Activated T-cell treated with anti-CD3 and anti-CD28 coated beads, Interleukin-2, amount 50 U/mL, for 24 hours (primary cell): ENCODE data around the gene NCLN.
"Not testable (repeated sequence)": the region's sequence is repeated elsewhere in the genome, so short reads cannot be mapped to it uniquely, and the experiment has no call there.

ENCODE experiments used
- DNase-seq: peaks from one replicate; pipeline ENCODE4 v3.0.0-alpha.2; 2020
- H3K27ac Mint-ChIP-seq: 2 replicates; pipeline ENCODE4 v1.8.0; 2020; ENCODE audit warnings: mild to moderate bottlenecking, mixed read lengths
- H3K27me3 Mint-ChIP-seq: 2 replicates; pipeline ENCODE4 v1.8.0; 2020; ENCODE audit warnings: mixed read lengths
- H3K36me3 Mint-ChIP-seq: 2 replicates; pipeline ENCODE4 v1.8.0; 2020; ENCODE audit warnings: low read depth, mixed read lengths
- H3K4me1 Mint-ChIP-seq: 2 replicates; pipeline ENCODE4 v1.8.0; 2020; ENCODE audit warnings: low read depth, mixed read lengths
- H3K4me3 Mint-ChIP-seq: 2 replicates; pipeline ENCODE4 v1.8.0; 2020; ENCODE audit warnings: mild to moderate bottlenecking, moderate library complexity, mixed read lengths
- H3K9me3 Mint-ChIP-seq: 2 replicates; pipeline ENCODE4 v1.8.0; 2020; ENCODE audit warnings: mixed read lengths

NCLN gene

DNA sequence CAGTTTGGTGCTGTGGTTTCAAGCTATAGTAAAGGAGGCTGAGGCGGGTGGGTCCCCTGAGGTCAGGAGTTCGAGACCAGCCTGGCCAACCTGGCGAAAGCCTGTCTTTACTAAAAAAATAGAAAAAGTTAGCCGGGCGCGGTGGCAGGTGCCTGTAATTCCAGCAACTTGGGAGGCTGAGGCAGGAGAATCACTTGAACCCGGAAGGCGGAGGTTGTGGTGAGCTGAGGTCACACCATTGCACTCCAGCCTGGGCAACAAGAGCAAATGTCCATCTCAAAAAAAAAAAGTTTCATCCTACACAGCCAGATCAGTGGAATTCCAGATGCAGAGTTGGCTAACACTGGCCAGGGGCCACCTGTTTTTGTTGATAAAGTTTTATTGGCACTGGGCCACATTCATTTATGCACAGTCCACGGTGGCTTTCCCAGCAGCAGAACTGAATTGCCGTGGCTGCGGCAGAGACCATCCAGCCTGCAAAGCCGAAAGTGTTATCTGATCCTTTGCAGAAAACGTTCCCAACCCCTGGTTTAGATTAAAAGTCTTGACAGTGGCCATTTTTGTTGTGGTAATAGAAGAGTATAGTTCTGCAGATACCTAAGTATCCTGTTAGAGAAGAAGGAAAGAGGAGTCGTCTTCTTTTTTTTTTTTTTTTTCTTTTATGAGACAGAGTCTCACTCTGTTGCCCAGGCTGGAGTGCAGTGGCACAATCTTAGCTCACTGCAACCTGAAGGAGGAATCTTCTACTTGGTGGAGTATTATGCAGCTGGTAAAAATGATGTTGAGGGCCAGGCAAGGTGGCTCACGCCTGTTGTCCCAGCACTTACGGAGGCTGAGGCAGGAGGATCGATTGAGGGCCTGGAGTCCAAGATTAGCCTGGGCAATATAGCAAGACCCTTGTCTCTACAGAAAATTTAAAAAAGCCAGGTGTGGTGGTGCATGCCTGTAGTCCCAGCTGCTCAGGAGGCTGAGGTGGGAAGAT is 8.7 kb downstream of the NCLN start:
- Mint-ChIP-seq H3K4me3 (no peak overlapping the region), H3K4me1 (peaks cover 6% of the 10 kb centered on the region), H3K36me3 (peaks cover 68% of the 10 kb centered on the region), H3K27me3 (no peaks in the 10 kb centered on the region), H3K27ac (no peak overlapping the region), H3K9me3 (no peaks in the 10 kb centered on the region)
- DNase-seq = no peak

DNA sequence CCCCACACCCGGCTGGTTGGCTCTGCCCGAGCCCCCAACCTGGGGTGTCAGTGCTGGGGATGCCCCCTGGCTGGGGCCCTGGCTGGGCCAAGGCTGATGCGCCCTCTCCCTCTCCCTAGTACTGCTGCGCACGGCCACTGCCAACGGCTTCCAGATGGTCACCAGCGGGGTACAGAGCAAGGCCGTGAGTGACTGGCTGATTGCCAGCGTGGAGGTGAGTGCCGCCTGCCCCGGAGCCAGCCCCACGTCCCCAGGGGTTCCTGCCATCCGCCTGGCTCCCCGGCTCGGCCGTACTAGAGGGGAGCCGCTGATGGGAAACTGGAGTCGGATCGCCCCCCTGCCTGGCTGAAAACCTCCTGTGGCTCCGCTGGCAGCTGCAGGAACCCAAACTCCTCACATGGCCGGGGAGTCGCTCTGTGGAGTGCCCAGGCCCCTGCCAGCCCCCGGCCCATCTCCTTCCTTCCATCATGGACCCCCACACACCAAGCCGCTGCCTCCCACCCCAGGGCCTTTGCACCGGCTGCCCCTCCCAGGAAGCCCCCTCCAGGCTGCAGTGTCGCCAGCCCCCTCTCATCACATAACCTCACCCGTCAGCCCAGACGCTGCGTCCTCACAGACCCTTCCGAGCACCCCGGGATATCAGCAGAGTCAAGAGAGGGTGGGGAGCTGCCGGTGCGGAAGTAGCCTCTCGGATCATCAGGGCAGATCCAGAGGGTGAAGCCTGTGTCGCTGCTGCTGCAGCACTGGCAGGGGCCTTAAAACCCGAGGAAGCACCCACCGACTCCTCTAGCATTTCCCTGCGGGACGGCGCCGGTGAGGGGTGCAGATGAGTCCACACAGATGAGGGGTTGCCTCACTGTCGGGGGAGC is 10.6 kb downstream of the NCLN start:
- H3K4me1 Mint-ChIP-seq = no peaks in the 10 kb centered on the region
- H3K36me3 Mint-ChIP-seq = peaks cover 72% of the 10 kb centered on the region
- H3K27ac Mint-ChIP-seq = no peak overlapping the region
- H3K9me3 Mint-ChIP-seq = no peaks in the 10 kb centered on the region
- no peaks in the 10 kb centered on the region for H3K27me3 Mint-ChIP-seq
- no peak for DNase-seq
- no peak overlapping the region for H3K4me3 Mint-ChIP-seq

DNA sequence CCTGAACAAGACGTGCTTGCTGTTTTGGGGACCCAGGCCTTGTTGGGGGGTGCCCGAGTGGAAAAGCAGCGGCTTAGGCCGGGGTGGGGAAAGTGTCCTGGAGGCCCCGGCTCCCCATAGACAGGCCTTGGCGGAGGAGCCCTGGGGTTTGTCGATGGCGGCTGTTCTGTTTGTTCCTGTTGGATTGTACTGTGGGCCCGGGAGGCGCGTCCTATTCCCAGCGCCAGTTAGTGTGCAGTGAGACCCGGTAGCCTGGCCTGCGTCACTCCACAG is 11.1 kb downstream of the NCLN start:
- H3K4me1 Mint-ChIP-seq = no peaks in the 10 kb centered on the region
- peaks cover 70% of the 10 kb centered on the region for H3K36me3 Mint-ChIP-seq
- no peak for DNase-seq
- H3K4me3 Mint-ChIP-seq = no peak overlapping the region
- no peaks in the 10 kb centered on the region for H3K27me3 Mint-ChIP-seq
- no peaks in the 10 kb centered on the region for H3K9me3 Mint-ChIP-seq
- no peak overlapping the region for H3K27ac Mint-ChIP-seq

- Mint-ChIP-seq H3K27ac (no peak overlapping the region), H3K9me3 (no peaks in the 10 kb centered on the region), H3K4me3 (no peak overlapping the region), H3K4me1 (no peaks in the 10 kb centered on the region), H3K27me3 (no peaks in the 10 kb centered on the region), H3K36me3 (peaks cover 73% of the 10 kb centered on the region)
- DNase-seq = no peak
Observed at GRCh38 chr19:3198901-3199700, 13.4 kb downstream of the NCLN start.

DNA sequence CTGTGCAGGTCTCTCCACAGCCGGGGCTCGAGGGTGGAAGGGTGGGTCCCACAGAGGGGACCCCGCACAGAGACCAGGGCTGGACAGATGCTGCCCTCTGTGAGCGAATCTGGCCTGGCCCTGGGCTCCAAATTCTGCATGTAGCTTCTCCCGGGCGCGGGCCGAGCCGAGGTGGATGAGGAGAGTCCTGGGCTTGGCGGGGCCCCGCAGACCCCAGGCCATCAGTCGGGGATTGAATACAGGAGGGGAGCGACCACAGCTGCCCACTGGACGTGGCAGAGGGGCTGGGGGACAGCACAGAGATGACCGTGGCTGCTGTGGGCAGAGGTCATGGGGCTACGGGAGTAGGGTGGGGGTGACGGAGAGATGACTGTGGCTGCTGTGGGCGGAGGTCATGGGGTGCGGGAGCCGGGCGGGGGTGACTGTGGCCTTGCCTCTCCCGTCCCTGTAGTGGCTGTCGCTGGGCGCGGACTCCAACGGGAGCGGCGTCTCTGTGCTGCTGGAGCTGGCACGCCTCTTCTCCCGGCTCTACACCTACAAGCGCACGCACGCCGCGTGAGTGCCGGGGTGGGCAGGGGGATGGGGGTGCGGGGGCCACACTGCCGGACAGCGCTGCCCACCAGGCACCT is 15.5 kb downstream of the NCLN start:
- no peak overlapping the region for H3K27ac Mint-ChIP-seq
- no peaks in the 10 kb centered on the region for H3K27me3 Mint-ChIP-seq
- H3K9me3 Mint-ChIP-seq = no peaks in the 10 kb centered on the region
- H3K36me3 Mint-ChIP-seq = peaks cover 69% of the 10 kb centered on the region
- DNase-seq = no peak
- H3K4me3 Mint-ChIP-seq = no peak overlapping the region
- no peaks in the 10 kb centered on the region for H3K4me1 Mint-ChIP-seq

DNA sequence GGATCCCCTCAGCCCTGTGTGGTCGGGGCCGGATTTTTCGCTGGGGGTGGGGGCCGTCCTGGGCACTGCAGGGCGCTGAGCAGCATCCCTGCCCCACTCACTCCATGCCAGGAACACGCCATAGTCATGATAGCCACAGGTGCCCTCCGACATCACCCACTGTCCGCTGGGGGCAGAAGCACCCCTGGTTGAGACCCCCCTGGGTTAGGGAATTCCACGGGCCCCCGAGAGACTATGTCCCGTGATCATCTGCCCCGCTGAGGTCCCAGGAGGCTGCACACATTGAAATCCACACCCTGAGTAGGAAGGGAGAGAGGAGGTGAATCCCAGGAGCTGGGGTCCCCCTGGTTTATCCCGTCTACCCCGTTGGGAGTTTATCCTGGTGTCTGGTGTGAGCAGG is 16.2 kb downstream of the NCLN start:
- Mint-ChIP-seq H3K27ac (no peak overlapping the region), H3K4me3 (no peak overlapping the region), H3K4me1 (no peaks in the 10 kb centered on the region), H3K27me3 (no peaks in the 10 kb centered on the region), H3K9me3 (no peaks in the 10 kb centered on the region), H3K36me3 (peaks cover 67% of the 10 kb centered on the region)
- no peak for DNase-seq

GRCh38 chr19:3202346-3202745 is 16.6 kb downstream of the NCLN start:
- Mint-ChIP-seq H3K36me3 (peaks cover 65% of the 10 kb centered on the region), H3K4me1 (no peaks in the 10 kb centered on the region), H3K4me3 (no peak overlapping the region), H3K9me3 (no peaks in the 10 kb centered on the region), H3K27me3 (no peaks in the 10 kb centered on the region), H3K27ac (no peak overlapping the region)
- no peak for DNase-seq

- not testable (repeated sequence) for H3K27ac Mint-ChIP-seq, H3K9me3 Mint-ChIP-seq, H3K4me3 Mint-ChIP-seq, DNase-seq, H3K4me1 Mint-ChIP-seq, H3K27me3 Mint-ChIP-seq
- H3K36me3 Mint-ChIP-seq = peaks cover 65% of the 10 kb centered on the region
Observed at GRCh38 chr19:3202895-3203294, 17.2 kb downstream of the NCLN start.

DNA sequence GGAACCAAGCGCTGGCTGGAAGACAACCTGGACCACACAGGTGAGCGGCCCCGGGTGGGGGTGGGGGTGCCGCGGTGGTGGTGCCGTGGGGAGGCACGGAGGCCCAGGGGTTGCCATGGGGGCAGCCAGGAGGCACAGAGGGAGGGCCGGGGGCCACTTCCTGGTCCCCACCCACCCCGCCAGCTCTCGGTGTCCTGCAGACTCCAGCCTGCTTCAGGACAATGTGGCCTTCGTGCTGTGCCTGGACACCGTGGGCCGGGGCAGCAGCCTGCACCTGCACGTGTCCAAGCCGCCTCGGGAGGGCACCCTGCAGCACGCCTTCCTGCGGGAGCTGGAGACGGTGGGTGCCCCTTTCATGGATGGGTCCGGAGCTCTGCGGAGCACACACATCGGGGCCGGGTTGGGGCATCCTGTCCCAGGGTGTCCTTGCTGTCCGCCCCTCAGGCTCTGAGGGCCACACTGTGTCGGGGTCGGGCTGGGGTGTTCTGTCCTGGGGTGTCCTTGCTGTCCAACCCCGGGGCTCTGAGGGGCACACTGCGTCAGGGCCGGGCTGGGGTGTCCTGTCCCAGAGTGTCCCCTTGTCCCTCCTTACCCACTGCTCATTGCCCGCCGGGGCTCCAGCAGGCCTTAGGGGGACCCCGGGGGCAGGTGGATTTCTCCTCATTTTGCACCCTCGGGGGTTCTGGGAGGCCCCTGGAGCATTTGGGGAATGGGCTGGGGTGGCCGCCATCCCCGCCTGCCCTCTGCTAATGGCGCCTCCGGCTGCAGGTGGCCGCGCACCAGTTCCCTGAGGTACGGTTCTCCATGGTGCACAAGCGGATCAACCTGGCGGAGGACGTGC is 18.3 kb downstream of the NCLN start:
- Mint-ChIP-seq H3K27me3 (no peaks in the 10 kb centered on the region), H3K4me3 (no peak overlapping the region), H3K27ac (no peak overlapping the region), H3K4me1 (no peaks in the 10 kb centered on the region), H3K36me3 (peaks cover 70% of the 10 kb centered on the region), H3K9me3 (no peaks in the 10 kb centered on the region)
- no peak for DNase-seq

DNA sequence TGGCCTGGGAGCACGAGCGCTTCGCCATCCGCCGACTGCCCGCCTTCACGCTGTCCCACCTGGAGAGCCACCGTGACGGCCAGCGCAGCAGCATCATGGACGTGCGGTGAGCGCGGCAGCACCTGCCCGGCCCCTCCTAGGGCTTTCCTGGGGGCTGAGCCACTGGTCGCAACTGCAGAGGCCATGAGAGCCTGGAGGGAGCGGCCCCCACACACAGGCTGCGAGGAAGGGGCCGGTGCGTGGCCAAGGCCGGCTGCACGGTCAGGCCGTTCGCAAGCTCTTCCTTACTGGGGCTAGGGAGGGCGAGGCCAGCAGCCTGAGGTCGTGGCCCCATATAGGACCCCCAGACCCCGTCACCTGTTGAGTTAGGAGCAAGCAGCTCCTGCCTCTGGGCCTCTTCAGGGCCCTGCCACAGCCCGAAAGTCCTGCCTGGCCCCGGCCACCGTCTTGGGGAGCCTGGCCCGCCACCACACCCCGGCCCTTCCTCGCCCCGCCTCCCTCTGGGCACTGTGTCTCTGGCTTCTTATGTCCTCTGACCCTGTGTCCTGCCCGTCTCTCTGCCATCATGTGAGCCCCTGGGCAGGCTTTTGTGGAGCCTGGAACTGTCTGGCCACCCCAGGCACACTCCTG is 19.0 kb downstream of the NCLN start:
- no peak overlapping the region for H3K4me3 Mint-ChIP-seq
- H3K4me1 Mint-ChIP-seq = no peaks in the 10 kb centered on the region
- H3K36me3 Mint-ChIP-seq = peaks cover 75% of the 10 kb centered on the region
- no peak for DNase-seq
- no peaks in the 10 kb centered on the region for H3K9me3 Mint-ChIP-seq
- H3K27me3 Mint-ChIP-seq = no peaks in the 10 kb centered on the region
- no peak overlapping the region for H3K27ac Mint-ChIP-seq

DNA sequence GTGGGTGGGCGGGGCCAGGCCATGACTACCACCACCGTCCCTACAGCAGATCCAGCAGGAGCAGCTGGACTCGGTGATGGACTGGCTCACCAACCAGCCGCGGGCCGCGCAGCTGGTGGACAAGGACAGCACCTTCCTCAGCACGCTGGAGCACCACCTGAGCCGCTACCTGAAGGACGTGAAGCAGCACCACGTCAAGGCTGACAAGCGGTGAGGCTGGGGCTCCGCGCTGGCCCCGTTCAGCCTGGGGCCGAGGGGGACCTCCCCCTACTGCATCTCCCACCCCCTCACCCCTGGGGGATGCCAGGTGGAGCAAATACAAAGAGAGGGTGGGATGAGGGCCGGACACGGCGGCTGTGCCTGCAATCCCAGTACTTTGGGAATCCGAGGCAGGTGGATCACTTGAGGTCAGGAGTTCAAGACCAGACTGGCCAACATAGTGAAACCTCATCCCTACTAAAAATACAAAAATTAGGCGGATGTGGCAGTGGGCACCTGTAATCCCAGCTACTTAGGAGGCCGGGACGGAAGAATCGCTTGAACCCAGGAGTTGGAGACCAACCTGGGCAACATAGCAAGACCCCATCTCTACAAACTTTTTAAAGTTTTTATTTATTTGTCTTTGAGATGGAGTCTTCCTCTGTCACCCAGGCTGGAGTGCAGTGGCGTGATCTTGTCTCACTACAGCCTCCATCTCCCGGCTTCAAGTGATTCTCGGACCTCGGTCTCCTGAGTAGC is 20.7 kb downstream of the NCLN start:
- H3K4me3 Mint-ChIP-seq = no peak overlapping the region
- no peaks in the 10 kb centered on the region for H3K4me1 Mint-ChIP-seq
- no peak overlapping the region for H3K27ac Mint-ChIP-seq
- no peaks in the 10 kb centered on the region for H3K27me3 Mint-ChIP-seq
- peaks cover 61% of the 10 kb centered on the region for H3K36me3 Mint-ChIP-seq
- no peak for DNase-seq
- H3K9me3 Mint-ChIP-seq = no peaks in the 10 kb centered on the region

GRCh38 chr19:3207461-3208242 is 21.9 kb downstream of the NCLN start:
- no peaks in the 10 kb centered on the region for H3K9me3 Mint-ChIP-seq

More at GRCh38 chr19:3207461-3208242, 21.9 kb downstream of the NCLN start:
- Mint-ChIP-seq H3K36me3 (peaks cover 51% of the 10 kb centered on the region), H3K27ac (no peak overlapping the region), H3K27me3 (no peaks in the 10 kb centered on the region), H3K4me1 (no peaks in the 10 kb centered on the region), H3K4me3 (no peak overlapping the region)
- no peak for DNase-seq
